Stimulated activated CD8-positive, alpha-beta memory T cell treated with anti-CD3 and anti-CD28 coated beads, Interleukin-4, amount 100 ng/mL, for 1 hour (primary cell): ENCODE measurements around the gene ZNF451.
"Not testable (repeated sequence)": the region's sequence is repeated elsewhere in the genome, so short reads cannot be mapped to it uniquely, and the experiment has no call there.

Experiments
- DNase-seq, 2 donors: peaks; one replicate each; pipeline ENCODE4 v3.0.0-alpha.2; 2020; ENCODE audit warnings: low read depth in 2 of 2, low spot score in 1 of 2

ZNF451 gene, protein sequence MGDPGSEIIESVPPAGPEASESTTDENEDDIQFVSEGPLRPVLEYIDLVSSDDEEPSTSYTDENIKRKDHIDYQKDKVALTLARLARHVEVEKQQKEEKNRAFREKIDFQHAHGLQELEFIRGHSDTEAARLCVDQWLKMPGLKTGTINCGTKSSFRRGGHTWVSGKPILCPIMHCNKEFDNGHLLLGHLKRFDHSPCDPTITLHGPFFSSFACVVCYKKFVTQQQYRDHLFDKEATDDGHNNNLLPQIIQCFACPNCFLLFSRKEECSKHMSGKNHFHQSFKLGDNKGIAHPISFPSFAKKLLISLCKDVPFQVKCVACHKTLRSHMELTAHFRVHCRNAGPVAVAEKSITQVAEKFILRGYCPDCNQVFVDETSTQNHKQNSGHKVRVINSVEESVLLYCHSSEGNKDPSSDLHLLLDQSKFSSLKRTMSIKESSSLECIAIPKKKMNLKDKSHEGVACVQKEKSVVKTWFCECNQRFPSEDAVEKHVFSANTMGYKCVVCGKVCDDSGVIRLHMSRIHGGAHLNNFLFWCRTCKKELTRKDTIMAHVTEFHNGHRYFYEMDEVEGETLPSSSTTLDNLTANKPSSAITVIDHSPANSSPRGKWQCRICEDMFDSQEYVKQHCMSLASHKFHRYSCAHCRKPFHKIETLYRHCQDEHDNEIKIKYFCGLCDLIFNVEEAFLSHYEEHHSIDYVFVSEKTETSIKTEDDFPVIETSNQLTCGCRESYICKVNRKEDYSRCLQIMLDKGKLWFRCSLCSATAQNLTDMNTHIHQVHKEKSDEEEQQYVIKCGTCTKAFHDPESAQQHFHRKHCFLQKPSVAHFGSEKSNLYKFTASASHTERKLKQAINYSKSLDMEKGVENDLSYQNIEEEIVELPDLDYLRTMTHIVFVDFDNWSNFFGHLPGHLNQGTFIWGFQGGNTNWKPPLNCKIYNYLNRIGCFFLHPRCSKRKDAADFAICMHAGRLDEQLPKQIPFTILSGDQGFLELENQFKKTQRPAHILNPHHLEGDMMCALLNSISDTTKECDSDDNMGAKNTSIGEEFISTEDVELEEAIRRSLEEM

GRCh38 chr6:57089687-57090457, at the start of gene ZNF451:
Gene ZNF451 (plus strand): TSS chr6:57090188. CDS start chr6:57090254, 66 bp downstream.
- peak; percentile 89 to 90 for DNase-seq

DNA sequence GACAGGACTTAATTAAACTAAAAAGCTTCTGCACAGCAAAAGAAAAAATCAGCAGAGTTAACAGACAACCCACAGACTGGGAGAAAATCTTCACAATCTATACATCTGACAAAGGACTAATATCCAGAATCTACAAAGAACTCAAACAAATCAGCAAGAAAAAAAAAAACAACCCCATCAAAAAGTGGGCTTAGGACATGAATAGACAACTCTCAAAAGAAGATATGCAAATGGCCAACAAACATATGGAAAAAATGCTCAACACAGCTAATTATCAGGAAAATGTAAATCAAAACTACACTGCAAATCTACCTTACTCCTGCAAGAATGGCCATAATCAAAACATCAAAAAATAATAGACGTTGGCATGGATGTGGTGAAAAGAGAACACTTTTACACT, 45.9 kb upstream of the ZNF451 start:
- not testable (repeated sequence) for DNase-seq

- DNase-seq, result no peak
These were observed 45.4 kb upstream of the ZNF451 start for GRCh38 chr6:57044568-57044967.

DNA sequence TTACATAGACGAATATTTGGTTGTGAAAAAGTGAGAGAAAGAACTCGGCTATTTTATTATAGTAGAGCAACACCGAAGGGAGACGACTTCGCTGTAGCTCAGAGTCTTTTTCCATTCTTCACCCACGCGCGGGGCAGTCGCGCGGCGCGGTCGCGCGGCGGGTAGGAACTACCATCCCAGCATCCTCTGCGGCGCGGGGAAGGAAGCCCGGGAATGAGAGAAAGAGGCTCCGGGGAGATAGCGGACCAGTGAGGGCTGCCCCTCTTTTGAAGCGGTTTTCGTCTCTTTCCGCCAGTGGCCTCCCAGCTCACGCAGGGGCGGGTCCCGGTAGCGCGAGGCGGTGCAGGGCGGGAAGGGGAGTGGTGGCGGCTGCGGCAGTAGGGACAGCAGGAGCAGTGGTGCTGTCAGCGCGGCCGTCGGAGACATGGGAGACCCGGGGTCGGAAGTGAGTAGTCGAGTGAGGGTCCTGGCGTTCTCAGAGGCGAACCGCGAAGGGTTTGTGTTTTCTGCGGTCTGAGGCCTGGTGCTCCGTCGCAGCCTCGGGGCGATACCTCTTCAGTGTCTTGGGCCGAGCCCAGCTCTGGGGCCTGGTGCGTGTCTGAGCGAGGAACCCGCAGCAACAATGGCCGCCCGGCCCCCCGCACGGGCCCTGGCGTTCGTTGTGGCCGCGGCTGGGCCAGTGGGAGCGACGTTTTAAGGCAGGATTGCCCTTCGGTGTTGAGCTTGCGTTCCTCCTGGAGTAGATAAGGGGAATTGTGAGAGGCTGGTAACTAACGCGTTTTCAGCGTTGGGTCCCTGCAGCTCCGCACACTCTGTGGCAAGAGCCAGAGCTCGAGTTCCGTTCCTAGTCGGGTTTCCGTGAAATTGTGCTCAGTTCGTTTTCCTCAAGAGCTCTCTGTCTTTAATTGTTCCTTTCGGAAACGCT, 43.4 kb upstream of the ZNF451 start, which contains the start of gene KIAA1586:
Gene KIAA1586, plus strand, starts transcription at position 362 of the 925 bp plus-strand sequence. Its CDS starts 63 bp downstream, at position 425.
- peak; percentile 33 to 57 for DNase-seq

GRCh38 chr6:57047257-57047585, 42.8 kb upstream of the ZNF451 start:
- not testable (repeated sequence) for DNase-seq

- not testable (repeated sequence) for DNase-seq
These were observed 42.1 kb upstream of the ZNF451 start for GRCh38 chr6:57047859-57048258.

GRCh38 chr6:57048577-57048976, 41.4 kb upstream of the ZNF451 start:
- DNase-seq, result no peak

GRCh38 chr6:57063847-57064246, 26.1 kb upstream of the ZNF451 start:
- no peak for DNase-seq

- no peak for DNase-seq
These were observed 25.2 kb upstream of the ZNF451 start for GRCh38 chr6:57064809-57065208.

- no peak for DNase-seq
These were observed 21.9 kb upstream of the ZNF451 start for GRCh38 chr6:57068061-57068460.

DNA sequence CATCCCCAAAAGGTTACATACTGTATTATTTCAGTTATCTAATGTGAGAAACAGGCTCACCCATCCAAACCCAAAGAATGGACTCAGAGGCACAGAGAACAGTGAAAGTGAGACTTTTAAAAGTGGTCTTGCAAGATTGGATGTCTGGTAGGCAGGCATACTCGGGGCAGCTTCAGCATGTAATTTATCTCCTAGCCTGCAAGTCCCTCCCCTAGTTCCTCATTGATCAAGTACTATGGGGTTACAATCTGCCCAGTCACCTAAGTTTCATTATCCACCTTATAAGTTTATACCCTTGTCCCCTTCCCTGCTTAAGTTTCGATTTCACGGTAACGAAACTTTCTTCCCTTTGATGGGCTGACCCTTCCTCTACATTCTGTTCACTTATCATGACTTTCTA, 20.8 kb upstream of the ZNF451 start:
- DNase-seq, result no peak

- DNase-seq, result no peak
These were observed 20.1 kb upstream of the ZNF451 start for GRCh38 chr6:57069920-57070331.

GRCh38 chr6:57072108-57072507, 17.9 kb upstream of the ZNF451 start:
- no peak for DNase-seq

DNA sequence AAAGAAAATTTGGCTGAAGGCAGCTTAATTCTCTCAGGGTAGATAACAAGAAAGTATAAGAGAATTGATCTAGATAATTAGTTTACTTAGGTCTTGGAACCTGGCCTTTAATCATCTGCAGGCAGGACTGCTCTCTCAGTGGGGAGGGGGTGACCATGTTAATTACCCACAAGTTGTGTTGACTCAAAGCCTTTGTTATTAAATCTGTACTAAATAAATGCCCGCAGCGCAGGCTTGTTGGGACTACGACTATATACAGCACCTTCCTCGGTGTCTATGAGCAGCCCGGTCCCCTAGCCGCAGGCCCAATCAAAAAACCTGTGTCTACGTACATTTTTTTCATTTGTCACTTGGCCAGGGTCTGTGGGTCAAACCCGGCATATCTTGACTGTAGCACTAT, 15.6 kb upstream of the ZNF451 start:
- no peak for DNase-seq

GRCh38 chr6:57075092-57075491, 14.9 kb upstream of the ZNF451 start:
- no peak for DNase-seq

DNA sequence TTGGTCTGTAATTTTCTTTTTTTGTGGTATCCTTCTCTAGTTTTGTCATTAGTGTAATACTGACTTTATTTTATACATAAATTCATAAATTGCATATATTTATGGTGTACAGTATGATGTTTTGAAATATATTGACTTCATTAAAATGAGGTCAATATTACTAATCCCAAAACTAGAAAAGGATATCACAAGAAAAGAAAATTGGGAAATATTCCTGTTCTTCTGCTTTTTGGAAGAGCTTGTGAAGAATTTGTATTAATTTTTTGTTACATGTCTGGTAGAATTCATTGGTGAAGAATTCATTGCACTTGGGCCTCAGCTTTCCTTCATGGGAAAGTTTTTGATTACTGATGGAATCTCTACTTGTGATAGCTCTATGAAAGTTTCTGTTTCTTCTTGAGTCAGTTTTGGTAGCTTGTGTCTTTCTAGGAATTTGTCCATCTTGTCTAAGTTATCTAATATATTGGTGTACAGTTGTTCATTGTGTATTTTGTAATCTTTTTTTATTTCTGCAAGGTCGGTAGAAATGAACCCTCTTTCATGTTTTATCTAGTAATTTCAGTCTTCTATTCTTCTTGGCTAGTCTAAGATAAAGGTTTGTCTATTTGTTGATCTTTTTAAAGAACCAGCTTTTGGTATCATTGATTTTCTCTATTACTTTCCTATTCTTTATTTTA, 11.3 kb upstream of the ZNF451 start:
- no peak for DNase-seq

GRCh38 chr6:57085471-57085870, 4.5 kb upstream of the ZNF451 start:
- no peak for DNase-seq

DNA sequence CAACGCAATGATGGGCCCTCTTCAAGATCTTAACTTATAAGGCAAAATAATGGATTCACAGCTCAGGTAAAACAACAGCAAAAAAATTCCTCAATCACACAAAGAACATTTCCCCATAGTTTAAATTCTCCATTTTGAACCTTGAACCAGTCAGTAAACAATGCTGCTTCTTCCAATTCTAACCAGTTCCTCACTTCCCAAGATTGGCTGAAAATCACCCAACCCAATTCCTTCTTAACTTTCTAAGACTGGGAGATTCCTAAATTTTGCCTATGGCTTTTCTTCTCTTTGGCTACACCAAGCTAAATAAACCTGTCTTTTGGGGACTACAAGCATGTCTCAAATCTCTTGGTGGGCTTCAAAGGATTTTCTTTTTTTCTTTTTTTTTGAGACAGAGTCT, 3.1 kb upstream of the ZNF451 start:
- no peak for DNase-seq

DNA sequence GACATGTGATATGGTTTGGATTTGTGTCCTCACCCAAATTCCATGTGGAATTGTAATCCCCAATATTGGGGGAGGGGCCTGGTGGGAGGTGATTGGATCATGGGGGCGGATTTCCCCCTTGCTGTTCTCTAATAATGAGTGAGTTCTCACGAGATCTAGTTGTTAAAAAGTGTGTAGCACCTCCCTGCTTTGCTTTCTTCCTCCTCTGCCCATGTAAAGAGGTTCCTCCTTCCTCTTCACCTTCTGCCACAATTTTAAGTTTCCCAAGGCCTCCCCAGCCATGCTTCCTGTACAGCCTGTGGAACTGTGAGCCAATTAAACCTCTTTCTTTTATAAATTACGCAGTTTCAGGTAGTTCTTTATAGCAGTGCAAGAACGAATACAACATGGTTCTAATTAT, 2.1 kb upstream of the ZNF451 start:
- DNase-seq, result no peak
